K562 (cell line): ENCODE data around the gene NDUFAF2. TPM values are rescaled to one million over a fixed set of nuclear protein-coding genes. Genes with fewer than 3 reads are reported as not detected.

Source experiments
- ATAC-seq: fragments of 200-7000 bp; cut with Tn5 transposase; 3 replicates; pipeline ENCODE4 v1.9.1; 2020; ENCODE audit warnings: moderate library complexity
- BruUV-seq: library from RNA; stranded (reverse); fragments of 400-500 nt; replicated peaks from 2 replicates; lab custom pipeline; 2021; lab: Mats Ljungman, UMichigan
- CTCF ChIA-PET: fragments of 300-600 bp; formaldehyde crosslinking; extraction: SDS; loops from one replicate; lab custom pipeline; 2021; ENCODE audit warnings: low intra/inter-chr PET ratio; lab: Yijun Ruan, JAX
- POLR2A ChIA-PET: fragments of 300-600, 350-650 bp; sonication (Branson Sonifier 250); formaldehyde crosslinking; extraction: SDS; loops from one replicate; lab custom pipeline; 2021; ENCODE audit warnings: antibody characterized with exemption, inconsistent platforms; lab: Yijun Ruan, JAX
- DNase-seq, 4 experiments: peaks; one replicate each; pipeline versions ENCODE4 v3.0.0 to v3.0.0-alpha.2; 2011 to 2018; ENCODE audit warnings: low spot score in 3 of 4, mixed read lengths in 3 of 4; ENCODE audit errors: extremely low read depth in 1 of 4
- FAIRE-seq: peaks from 2 replicates; lab custom pipeline; 2011; peaks lifted over from hg19 to GRCh38; lab: Jason Lieb, UNC
- H2AFZ ChIP-seq: 2 replicates; pipeline ENCODE4 v1.6.0; 2011; ENCODE audit warnings: low read depth, low read length, control low read depth, inconsistent platforms
- H3K27ac ChIP-seq: fragments of 200-600 bp; 3 replicates; pipeline ENCODE4 v1.8.0; 2011; ENCODE audit warnings: low read depth, mild to moderate bottlenecking, control low read depth, inconsistent platforms, low read length, moderate library complexity, mixed read lengths; ENCODE audit errors: extremely low read depth
- H3K27me3 ChIP-seq, 2 experiments: fragments of 300-600 bp in 1 of 2; 2 replicates in 1 of 2; 3 replicates in 1 of 2; pipeline versions ENCODE4 v1.6.0 to v1.8.0; 2011; ENCODE audit warnings: inconsistent platforms in 2 of 2, low read length in 2 of 2, mild to moderate bottlenecking in 1 of 2, mixed read lengths in 1 of 2, moderate library complexity in 1 of 2; ENCODE audit not compliant: control insufficient read depth in 2 of 2, insufficient read depth in 2 of 2
- H3K36me3 ChIP-seq: fragments of 300-600 bp; 3 replicates; pipeline ENCODE4 v1.8.0; 2011; ENCODE audit warnings: mild to moderate bottlenecking, low read length, inconsistent platforms; ENCODE audit not compliant: control insufficient read depth, insufficient read depth
- H3K4me1 ChIP-seq, 2 experiments: fragments of 200-600 bp in 1 of 2; replicated peaks in 1 of 2; 2 replicates in 1 of 2; 3 replicates in 1 of 2; pipeline versions ENCODE4 v1.5.1 to v1.8.0; 2011; ENCODE audit warnings: inconsistent platforms in 2 of 2, low read length in 2 of 2, mild to moderate bottlenecking in 1 of 2, mixed read lengths in 1 of 2, moderate library complexity in 1 of 2; ENCODE audit not compliant: control insufficient read depth in 2 of 2, insufficient read depth in 2 of 2
- H3K4me2 ChIP-seq: 2 replicates; pipeline ENCODE4 v1.6.1; 2011; ENCODE audit warnings: low read length, control low read depth, inconsistent platforms, mixed read lengths; ENCODE audit not compliant: insufficient read depth
- H3K4me3 ChIP-seq: fragments of 200-600 bp; sonication (generic), shearing (Covaris generic); 2 replicates; pipeline ENCODE4 v1.5.1; 2016; ENCODE audit warnings: control low read depth, inconsistent platforms
- H3K79me2 ChIP-seq: fragments of 200-600 bp; 3 replicates; pipeline ENCODE4 v1.8.0; 2011; ENCODE audit warnings: low read length, inconsistent platforms; ENCODE audit not compliant: control insufficient read depth, insufficient read depth
- H3K9ac ChIP-seq, 2 experiments: 2 replicates each; pipeline versions ENCODE4 v1.6.0 to v1.6.1; 2011; ENCODE audit warnings: low read depth in 2 of 2, low read length in 2 of 2, control low read depth in 1 of 2, inconsistent platforms in 1 of 2, mild to moderate bottlenecking in 1 of 2, mixed read lengths in 1 of 2; ENCODE audit not compliant: insufficient read depth in 1 of 2
- H3K9me1 ChIP-seq: one replicate; pipeline ENCODE4 v1.6.0; 2011; ENCODE audit warnings: inconsistent platforms, mild to moderate bottlenecking, low read length, moderate library complexity; ENCODE audit not compliant: control insufficient read depth, insufficient read depth
- H3K9me3 ChIP-seq: replicated peaks from 2 replicates; pipeline ENCODE4 v1.5.1; 2011; ENCODE audit warnings: low read depth, low read length, inconsistent platforms; ENCODE audit not compliant: control insufficient read depth, insufficient read depth
- H4K20me1 ChIP-seq: replicated peaks from 2 replicates; pipeline ENCODE4 v1.6.1; 2011; ENCODE audit warnings: low read length, inconsistent platforms, mixed read lengths; ENCODE audit not compliant: control insufficient read depth, insufficient read depth
- ATF2 ChIP-seq: sonication (generic); formaldehyde crosslinking; IDR thresholded peaks from 2 replicates; pipeline ENCODE4 v1.8.1; 2022; ENCODE audit warnings: missing genetic modification reagents
- CTCF ChIP-seq, 3 experiments: IDR thresholded peaks in 2 of 3; conservative IDR thresholded peaks in 1 of 3; 2 replicates each; pipeline ENCODE4 v1.5.1; 2011 to 2012; ENCODE audit warnings: low read length in 3 of 3, mild to moderate bottlenecking in 3 of 3, control low read depth in 2 of 3, improper control_type of control experiment in 1 of 3, inconsistent platforms in 1 of 3, low read depth in 1 of 3, mixed read lengths in 1 of 3, moderate library complexity in 1 of 3; ENCODE audit not compliant: insufficient read depth in 2 of 3
- ELF1 ChIP-seq: fragments of 200-800 bp; sonication (Bioruptor generic); IDR thresholded peaks from 2 replicates; pipeline ENCODE4 v1.6.1; 2016; ENCODE audit warnings: missing genetic modification characterization, missing compliant biosample characterization
- ETS2 ChIP-seq: IDR thresholded peaks from 2 replicates; pipeline ENCODE4 v1.6.1; 2016; ENCODE audit warnings: borderline replicate concordance, missing genetic modification characterization, mild to moderate bottlenecking, moderate library complexity, missing compliant biosample characterization; ENCODE audit not compliant: poor library complexity, severe bottlenecking
- NCOA2 ChIP-seq, 2 experiments: fragments of 450-650 bp; IDR thresholded peaks; 2 replicates each; pipeline ENCODE4 v1.6.1; 2018; ENCODE audit warnings: mild to moderate bottlenecking in 2 of 2, moderate library complexity in 1 of 2; ENCODE audit not compliant: partially characterized antibody in 2 of 2
- PHF21A ChIP-seq: fragments of 450-650 bp; IDR thresholded peaks from 2 replicates; pipeline ENCODE4 v1.6.1; 2017; ENCODE audit warnings: low read depth, borderline replicate concordance
- SFPQ ChIP-seq: fragments of 200-400 bp; formaldehyde crosslinking; IDR thresholded peaks from 2 replicates; pipeline ENCODE4 v1.6.1; 2017; ENCODE audit warnings: mild to moderate bottlenecking, low read depth, low read length, moderate library complexity
- SREBF2 ChIP-seq: sonication (generic); formaldehyde crosslinking; IDR thresholded peaks from 2 replicates; pipeline ENCODE4 v1.4.0; 2020; ENCODE audit warnings: mild to moderate bottlenecking, missing genetic modification reagents
- TEAD2 ChIP-seq: fragments of 450-650 bp; IDR thresholded peaks from 2 replicates; pipeline ENCODE4 v1.6.1; 2016; ENCODE audit warnings: missing genetic modification characterization, control low read depth, missing compliant biosample characterization
- XRCC3 ChIP-seq: fragments of 450-650 bp; IDR thresholded peaks from 2 replicates; pipeline ENCODE4 v1.6.1; 2017; ENCODE audit warnings: mild to moderate bottlenecking, moderate library complexity
- ZNF785 ChIP-seq: fragments of 250-450 bp; sonication (Bioruptor Pico); IDR thresholded peaks from 2 replicates; pipeline ENCODE4 v1.4.0; 2020; ENCODE audit warnings: mild to moderate bottlenecking
- WGBS: fragments of 100-300 bp; shearing (Covaris generic); methylation state at CpG from one replicate; pipeline ENCODE4 v1.1.6; 2016; ENCODE audit warnings: low coverage, mixed read lengths; ENCODE audit not compliant: insufficient coverage; ENCODE audit errors: missing lambda C conversion rate; 5-methylcytosine and 5-hydroxymethylcytosine counted together
- in situ Hi-C: fragments of 300-500 bp; cut with MboI; formaldehyde crosslinking; loops from 4 replicates; pipeline ENCODE4 v1.15.0; 2018; ENCODE audit warnings: inconsistent platforms, mixed read lengths
- intact Hi-C: fragments of 100-400 bp; cut with micrococcal nuclease; formaldehyde crosslinking; loops from 2 replicates; pipeline ENCODE4 v1.14.2; 2022
- polyA plus RNA-seq, 8 experiments: library from polyadenylated mRNA; depleted of rRNA in 4 of 8; stranded (reverse) in 5 of 8; unstranded in 3 of 8; fragments of >200 nt; fragmentation: Nextera tagmentation in 2 of 8; fragmentation: Illumina TruSeq in 1 of 8; extraction: Ambion mirVana in 2 of 8; extraction: Trizol in 1 of 8; gene quantifications; 2 replicates each; pipeline versions ENCODE4 v1.2.1 to v1.2.3, GENCODE V29; 2011 to 2014; ENCODE audit warnings: inconsistent platforms in 1 of 8, missing spikeins in 1 of 8
- total RNA-seq, 7 experiments: library from RNA; depleted of rRNA in 6 of 7; stranded (reverse); fragments of >200 nt in 6 of 7; fragmentation: Illumina TruSeq in 2 of 7; extraction: Trizol in 2 of 7; gene quantifications; 2 replicates each; pipeline versions ENCODE4 v1.2.1 to v1.2.3, GENCODE V29; 2011 to 2021; ENCODE audit warnings: low replicate concordance in 1 of 7

The NDUFAF2 gene
- total and polyA plus RNA-seq, 9 of the 15 experiments (the other 6 are each of a cell fraction or from before 2014, with no cell fraction given), result 56.0 to 155 (median 95.9) TPM

GRCh38 chr5:61139094-61139873, 194.3 kb downstream of the NDUFAF2 start (continued):
- TF ChIP-seq CTCF (IDR thresholded peaks at IDR 0.05 in 2 of 3, conservative IDR thresholded peaks at IDR 0.05 in 1 of 3; ENCODE audit: insufficient read depth in 2 of 3, low read depth in 1 of 3, low read length in 3 of 3) (peak; percentile 26 to 52 (median 41); a peak in 4 of 6 replicates), ZNF785 (no peak), SREBF2 (no peak)

GRCh38 chr5:61139931-61140330, 194.9 kb downstream of the NDUFAF2 start:
- 63% methylated on average over 4 of the region's 4 CpGs for WGBS
- no peaks in the 10 kb centered on the region for H3K9me3 ChIP-seq
- intact Hi-C loops (loop anchor here (2.0 kb wide), 1 partner anchor 85 kb away; no protein-coding TSS in a partner anchor), in situ Hi-C loops (no loop called here)
- TF ChIP-seq ETS2 (no peak), PHF21A (no peak), SFPQ (no peak), NCOA2 (IDR thresholded peaks at IDR 0.05; ENCODE audit: partially characterized antibody in 2 of 2) (no peak), ATF2 (no peak), ELF1 (tag) (no peak), TEAD2 (tag) (no peak), XRCC3 (no peak)
- no peaks in the 10 kb centered on the region for H3K36me3 ChIP-seq
- no peak overlapping the region for H3K9ac ChIP-seq
- no TSS peak for BruUV-seq
- ATAC-seq, result no peak
- no peak overlapping the region for H3K4me2 ChIP-seq
- no peaks in the 10 kb centered on the region for H3K79me2 ChIP-seq
- no peaks in the 10 kb centered on the region for H3K27me3 ChIP-seq
- DNase-seq, result no peak
- H3K9me1 ChIP-seq, result no peaks in the 10 kb centered on the region
- H3K4me3 ChIP-seq, result no peak overlapping the region
- no peaks in the 10 kb centered on the region for H4K20me1 ChIP-seq
- no peak overlapping the region for H2AFZ ChIP-seq
- ChIA-PET POLR2A (no interaction called here), CTCF (no interaction called here)
- no peaks in the 10 kb centered on the region; a peak in 1 of 5 replicates for H3K4me1 ChIP-seq
- FAIRE-seq, result no peak
- H3K27ac ChIP-seq, result no peak overlapping the region
